ENCODE data around the gene TPSAB1.
"Not testable (repeated sequence)": the region's sequence is repeated elsewhere in the genome, so short reads cannot be mapped to it uniquely, and the experiment has no call there.

DNA sequence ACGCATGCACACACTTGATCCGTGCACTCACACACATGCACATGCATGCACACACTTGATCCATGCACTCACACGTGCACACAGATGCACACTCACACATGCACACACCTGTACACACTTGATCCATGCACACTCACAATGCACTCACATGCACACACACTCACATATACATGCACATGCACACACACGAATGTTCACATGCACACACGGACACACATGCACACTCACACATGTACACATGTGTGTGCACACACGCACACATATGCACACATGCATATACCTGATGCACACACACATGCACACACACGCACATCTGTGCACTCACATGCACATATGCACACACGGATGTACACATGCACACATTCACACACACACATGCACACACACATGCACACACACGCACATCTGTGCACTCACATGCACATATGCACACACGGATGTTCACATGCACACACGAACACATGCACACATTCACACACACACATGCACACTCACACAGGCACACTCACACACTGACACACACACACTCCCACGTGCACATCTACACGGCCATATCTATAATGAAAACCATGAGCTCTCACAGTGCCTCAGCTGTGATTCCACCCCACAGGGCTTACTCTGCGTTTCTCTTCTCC lies 7.5 kb downstream of the TPSAB1 start:
- TF ChIP-seq, protein P1, sequence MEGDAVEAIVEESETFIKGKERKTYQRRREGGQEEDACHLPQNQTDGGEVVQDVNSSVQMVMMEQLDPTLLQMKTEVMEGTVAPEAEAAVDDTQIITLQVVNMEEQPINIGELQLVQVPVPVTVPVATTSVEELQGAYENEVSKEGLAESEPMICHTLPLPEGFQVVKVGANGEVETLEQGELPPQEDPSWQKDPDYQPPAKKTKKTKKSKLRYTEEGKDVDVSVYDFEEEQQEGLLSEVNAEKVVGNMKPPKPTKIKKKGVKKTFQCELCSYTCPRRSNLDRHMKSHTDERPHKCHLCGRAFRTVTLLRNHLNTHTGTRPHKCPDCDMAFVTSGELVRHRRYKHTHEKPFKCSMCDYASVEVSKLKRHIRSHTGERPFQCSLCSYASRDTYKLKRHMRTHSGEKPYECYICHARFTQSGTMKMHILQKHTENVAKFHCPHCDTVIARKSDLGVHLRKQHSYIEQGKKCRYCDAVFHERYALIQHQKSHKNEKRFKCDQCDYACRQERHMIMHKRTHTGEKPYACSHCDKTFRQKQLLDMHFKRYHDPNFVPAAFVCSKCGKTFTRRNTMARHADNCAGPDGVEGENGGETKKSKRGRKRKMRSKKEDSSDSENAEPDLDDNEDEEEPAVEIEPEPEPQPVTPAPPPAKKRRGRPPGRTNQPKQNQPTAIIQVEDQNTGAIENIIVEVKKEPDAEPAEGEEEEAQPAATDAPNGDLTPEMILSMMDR (IDR thresholded peaks at IDR 0.05) = not testable (repeated sequence)
- TF ChIP-seq POLR2A (IDR thresholded peaks at IDR 0.05) = not testable (repeated sequence)

Data from uterus (tissue), 2 donors.